HUES6 (cell line): ENCODE measurements around the gene SRSF4.
"Not testable (repeated sequence)": the region's sequence is repeated elsewhere in the genome, so short reads cannot be mapped to it uniquely, and the experiment has no call there.

Source experiments
- H3K27ac ChIP-seq: 2 replicates; pipeline ENCODE4 v1.7.0; 2013; ENCODE audit warnings: low read depth, mild to moderate bottlenecking, low read length, inconsistent platforms
- H3K27me3 ChIP-seq: 2 replicates; pipeline ENCODE4 v1.6.1; 2013; ENCODE audit warnings: low read length; ENCODE audit not compliant: control insufficient read depth, insufficient read depth
- H3K36me3 ChIP-seq: 2 replicates; pipeline ENCODE4 v1.6.1; 2013; ENCODE audit warnings: low read length; ENCODE audit not compliant: control insufficient read depth, insufficient read depth
- H3K4me1 ChIP-seq: 2 replicates; pipeline ENCODE4 v1.6.1; 2013; ENCODE audit warnings: low read length; ENCODE audit not compliant: control insufficient read depth, insufficient read depth
- H3K4me3 ChIP-seq: 2 replicates; pipeline ENCODE4 v1.5.1; 2013; ENCODE audit warnings: low read depth, low read length
- H3K9ac ChIP-seq: one replicate; pipeline ENCODE4 v1.6.1; 2013; ENCODE audit warnings: mild to moderate bottlenecking, low read length
- H3K9me3 ChIP-seq: 2 replicates; pipeline ENCODE4 v1.6.1; 2013; ENCODE audit warnings: low read depth, low read length; ENCODE audit not compliant: control insufficient read depth, insufficient read depth

Gene SRSF4

DNA sequence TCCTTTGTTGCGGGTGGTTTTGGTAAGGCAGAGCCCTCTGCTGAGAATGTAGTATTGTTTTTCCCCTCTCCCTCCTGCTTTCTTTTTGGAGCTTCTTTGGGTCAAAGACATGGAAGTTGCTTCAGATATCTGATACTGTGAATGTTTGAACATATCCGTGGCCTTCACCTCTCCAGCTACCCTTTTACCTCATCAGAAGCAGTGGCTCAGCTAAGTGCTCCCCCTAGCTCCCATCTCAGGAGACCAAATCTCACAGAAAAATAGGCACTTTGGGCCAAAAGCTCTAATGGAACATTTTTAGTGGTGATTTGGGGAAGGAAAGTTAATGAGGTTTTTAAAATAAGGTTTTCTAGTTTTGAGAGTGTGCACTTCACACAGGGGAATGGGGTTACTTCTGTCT lies 64.3 kb downstream of the SRSF4 start:
- peaks cover 21% of the 10 kb centered on the region for H3K36me3 ChIP-seq
- H3K27ac ChIP-seq = no peak overlapping the region
- H3K4me3 ChIP-seq = no peak overlapping the region
- peaks cover 19% of the 10 kb centered on the region for H3K4me1 ChIP-seq
- H3K9ac ChIP-seq = no peak overlapping the region
- peaks cover under 1% of the 10 kb centered on the region; the same call in 1 of the 2 replicates for H3K27me3 ChIP-seq
- no peaks in the 10 kb centered on the region for H3K9me3 ChIP-seq

DNA sequence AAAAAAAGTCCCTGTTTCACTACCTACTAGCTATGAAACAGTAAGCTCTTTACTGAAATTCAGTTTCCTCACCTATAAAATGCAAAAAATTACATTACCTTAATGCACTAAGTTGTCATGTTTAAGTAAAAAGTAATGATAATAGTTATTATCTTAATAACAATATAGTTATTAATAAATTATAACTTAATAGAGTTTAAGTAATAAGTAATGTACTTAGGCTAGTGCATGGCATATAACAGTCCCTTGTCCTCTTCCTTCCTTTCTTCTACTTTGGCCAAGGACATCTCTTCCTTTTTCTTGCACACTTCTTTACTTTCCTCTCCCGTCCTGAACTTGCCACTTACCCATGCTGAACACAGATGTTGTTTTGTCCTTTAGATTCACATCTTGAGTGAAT lies 67.0 kb downstream of the SRSF4 start:
- H3K36me3 ChIP-seq = peaks cover 14% of the 10 kb centered on the region
- no peak overlapping the region for H3K4me3 ChIP-seq
- H3K27ac ChIP-seq = no peak overlapping the region
- H3K4me1 ChIP-seq = peaks cover 14% of the 10 kb centered on the region
- H3K9me3 ChIP-seq = no peaks in the 10 kb centered on the region
- no peaks in the 10 kb centered on the region for H3K27me3 ChIP-seq
- no peak overlapping the region for H3K9ac ChIP-seq

DNA sequence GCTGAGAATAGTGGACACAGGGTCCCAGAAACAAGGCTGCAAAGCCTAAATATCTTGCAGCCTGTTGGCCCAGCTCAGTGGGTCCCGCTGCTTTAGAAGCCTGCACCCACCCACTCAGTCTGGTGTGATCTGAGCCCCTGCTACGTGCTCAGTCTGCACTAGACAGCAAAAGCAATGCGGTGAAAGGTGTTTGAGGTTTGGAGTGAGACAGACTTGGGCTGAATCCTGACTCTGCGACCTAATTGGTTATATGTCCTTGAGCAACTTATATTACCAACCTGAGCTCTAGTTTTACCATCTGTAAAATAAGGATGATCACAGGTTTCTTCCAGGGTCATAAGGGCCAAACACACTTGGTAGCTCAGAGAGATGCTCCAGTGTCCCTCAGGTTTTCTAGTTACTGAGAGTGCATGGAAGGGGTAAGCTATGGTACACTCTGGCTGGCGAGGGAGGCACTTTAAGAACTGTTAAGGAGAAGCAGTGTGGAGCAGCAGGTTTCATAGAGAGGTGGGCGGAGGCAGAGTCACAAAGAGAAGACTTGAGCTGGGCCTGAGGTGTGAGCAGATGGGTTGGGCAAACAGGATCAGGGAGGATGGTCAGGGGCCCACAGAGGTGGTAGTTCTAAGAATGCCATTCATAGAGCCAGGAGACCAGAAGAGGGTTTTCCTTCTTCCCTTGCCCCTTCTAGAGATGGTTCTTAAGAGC lies 68.1 kb downstream of the SRSF4 start:
- Histone ChIP-seq H3K4me3 (no peak overlapping the region), H3K27ac (no peak overlapping the region), H3K36me3 (peaks cover 18% of the 10 kb centered on the region), H3K9me3 (no peaks in the 10 kb centered on the region), H3K27me3 (no peaks in the 10 kb centered on the region), H3K9ac (no peak overlapping the region), H3K4me1 (peaks cover 14% of the 10 kb centered on the region)

DNA sequence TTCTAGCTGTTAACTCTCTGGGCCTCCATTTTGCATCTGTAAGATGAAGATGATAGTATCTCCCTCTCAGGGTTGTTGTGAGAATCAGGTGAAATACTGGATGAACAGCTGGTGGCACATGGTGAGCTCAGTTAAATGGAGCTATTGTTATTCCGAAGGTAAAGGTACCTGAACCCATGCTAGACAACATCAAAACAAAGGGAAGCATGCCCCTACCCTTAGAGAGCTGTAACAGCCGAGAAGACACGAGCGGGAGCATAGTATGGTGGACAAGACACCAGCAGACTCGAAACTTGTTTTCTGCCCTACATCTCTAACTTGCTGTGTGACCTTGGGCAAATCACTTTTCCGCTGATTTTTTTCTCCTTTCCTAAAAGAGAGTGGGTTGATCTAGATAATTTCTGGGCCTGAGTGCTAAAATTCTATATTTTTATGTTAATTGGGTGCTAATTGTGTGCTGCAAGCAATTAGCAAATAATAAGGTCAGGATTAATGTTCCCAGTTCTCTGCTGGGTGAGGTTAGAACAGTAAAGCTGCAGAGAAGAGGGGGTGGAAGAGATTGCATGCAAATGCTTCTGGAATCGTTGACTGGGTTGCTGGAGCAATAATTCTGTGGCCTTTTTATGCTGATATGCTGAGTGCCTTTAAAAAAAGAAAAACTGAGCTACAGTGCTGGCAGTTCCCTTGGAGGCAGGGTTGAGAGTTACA lies 68.8 kb downstream of the SRSF4 start:
- peaks cover 15% of the 10 kb centered on the region for H3K36me3 ChIP-seq
- no peak overlapping the region for H3K9ac ChIP-seq
- H3K4me3 ChIP-seq = no peak overlapping the region
- no peaks in the 10 kb centered on the region for H3K9me3 ChIP-seq
- no peaks in the 10 kb centered on the region for H3K27me3 ChIP-seq
- H3K27ac ChIP-seq = no peak overlapping the region
- peaks cover 14% of the 10 kb centered on the region for H3K4me1 ChIP-seq

DNA sequence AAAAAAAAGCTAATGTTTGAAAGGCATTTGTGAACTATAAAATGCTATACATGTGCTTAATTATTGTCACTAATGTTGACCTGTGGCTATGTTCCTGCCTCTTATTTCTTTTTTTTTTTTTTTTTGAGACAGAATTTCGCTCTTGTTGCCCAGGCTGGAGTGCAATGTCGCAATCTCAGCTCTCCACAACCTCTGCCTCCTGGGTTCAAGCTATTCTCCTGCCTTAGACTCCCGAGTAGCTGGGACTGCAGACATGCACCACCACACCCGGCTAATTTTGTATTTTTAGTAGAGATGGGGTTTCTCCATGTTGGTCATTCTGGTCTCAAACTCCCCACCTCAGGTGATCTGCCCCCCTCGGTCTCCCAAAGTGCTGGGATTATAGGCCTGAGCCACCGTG lies 73.7 kb downstream of the SRSF4 start:
- H3K4me3 ChIP-seq, H3K27ac ChIP-seq, H3K36me3 ChIP-seq, H3K9me3 ChIP-seq, H3K27me3 ChIP-seq, H3K9ac ChIP-seq, H3K4me1 ChIP-seq: not testable (repeated sequence)

DNA sequence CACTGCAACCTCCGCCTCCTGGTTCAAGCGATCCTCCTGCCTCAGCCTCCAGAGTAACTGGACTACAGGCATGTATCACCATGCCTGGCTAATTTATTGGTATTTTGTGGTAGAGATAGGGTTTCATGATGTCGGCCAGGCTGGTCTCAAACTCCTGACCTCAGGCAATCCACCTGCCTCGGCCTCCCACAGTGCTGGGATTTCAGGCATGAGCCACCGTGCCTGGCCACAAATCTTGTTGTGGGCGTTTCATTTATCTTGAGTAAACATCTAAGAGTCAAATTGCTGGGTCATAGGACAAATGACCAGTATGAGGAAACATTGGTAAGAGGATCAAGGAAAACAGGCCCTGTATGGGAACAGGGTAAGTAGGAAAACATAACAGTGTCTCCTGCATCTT lies 75.9 kb downstream of the SRSF4 start:
- H3K9me3 ChIP-seq = no peaks in the 10 kb centered on the region
- H3K36me3 ChIP-seq = peaks cover 8% of the 10 kb centered on the region
- H3K4me3 ChIP-seq = no peak overlapping the region
- H3K27ac ChIP-seq = no peak overlapping the region
- H3K4me1 ChIP-seq = no peaks in the 10 kb centered on the region
- H3K27me3 ChIP-seq = no peaks in the 10 kb centered on the region
- H3K9ac ChIP-seq = no peak overlapping the region

DNA sequence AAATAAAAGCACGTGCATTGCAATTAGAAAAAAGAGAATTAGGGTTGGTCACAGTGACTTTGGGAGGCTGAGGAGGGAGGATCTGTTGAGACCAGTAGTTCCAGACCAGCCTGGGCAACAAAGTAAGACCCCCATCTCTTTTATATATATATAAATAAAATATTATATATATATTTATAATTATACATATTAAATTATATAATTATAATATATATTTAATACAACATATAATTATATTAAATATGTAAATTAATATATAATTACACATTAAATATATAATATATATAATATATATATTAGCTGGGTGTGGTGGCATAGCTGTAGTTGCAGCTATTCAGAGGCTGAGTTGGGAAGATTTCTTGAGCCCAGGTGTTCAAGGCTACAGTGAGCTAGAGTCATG lies 81.2 kb downstream of the SRSF4 start:
- Histone ChIP-seq H3K4me3 (no peak overlapping the region), H3K27me3 (no peaks in the 10 kb centered on the region), H3K9me3 (no peaks in the 10 kb centered on the region), H3K4me1 (peaks cover 9% of the 10 kb centered on the region; the same call in 1 of the 2 replicates), H3K9ac (no peak overlapping the region), H3K36me3 (peaks cover 19% of the 10 kb centered on the region), H3K27ac (no peak overlapping the region)

DNA sequence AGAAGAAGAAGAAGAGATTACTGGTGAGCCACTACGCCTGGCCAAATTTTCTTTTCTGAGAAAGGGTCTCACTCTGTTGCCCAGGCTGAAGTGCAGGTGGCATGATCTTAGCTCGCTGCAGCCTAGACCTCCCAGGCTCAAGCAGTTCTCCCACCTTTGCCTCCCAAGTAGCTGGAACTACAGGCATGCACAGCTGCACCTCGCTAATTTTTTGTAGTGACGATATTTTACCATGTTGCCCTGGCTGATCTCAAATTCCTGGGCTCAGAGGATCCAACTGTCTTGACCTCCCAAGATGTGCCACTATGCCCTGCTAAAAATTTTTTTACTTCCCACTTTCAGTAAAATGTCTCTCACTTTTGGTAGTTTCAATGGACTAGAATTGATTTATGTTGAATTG lies 82.4 kb downstream of the SRSF4 start:
- Histone ChIP-seq H3K4me3 (no peak overlapping the region), H3K9me3 (no peaks in the 10 kb centered on the region), H3K27me3 (no peaks in the 10 kb centered on the region), H3K4me1 (peaks cover 9% of the 10 kb centered on the region; the same call in 1 of the 2 replicates), H3K9ac (no peak overlapping the region), H3K36me3 (peaks cover 21% of the 10 kb centered on the region), H3K27ac (no peak overlapping the region)
